Endothelial cell of umbilical vein (primary cell): ENCODE results near the gene NAXE. TPM values are rescaled to one million over a fixed set of nuclear protein-coding genes. Genes with fewer than 3 reads are reported as not detected.

Source experiments
- BruUV-seq: library from RNA; stranded (reverse); fragments of 400-500 nt; replicated peaks from 2 replicates; lab custom pipeline; 2021; lab: Mats Ljungman, UMichigan
- CTCF ChIA-PET: fragments of 300-600, 350-600 bp; sonication (Branson Sonifier 250); formaldehyde crosslinking; loops from one replicate; lab custom pipeline; 2021; ENCODE audit warnings: antibody characterized with exemption, inconsistent platforms; lab: Charles Lee
- POLR2A ChIA-PET: fragments of 300-600, 350-600 bp; sonication (Branson Sonifier 250); formaldehyde crosslinking; loops from one replicate; lab custom pipeline; 2021; ENCODE audit warnings: antibody characterized with exemption, inconsistent platforms; lab: Charles Lee
- DNase-seq: peaks from one replicate; pipeline ENCODE4 v3.0.0-alpha.2; 2011; ENCODE audit warnings: low read depth, low spot score
- FAIRE-seq: peaks from 2 replicates; lab custom pipeline; 2011; peaks lifted over from hg19 to GRCh38; lab: Jason Lieb, UNC
- H2AFZ ChIP-seq: 2 replicates; pipeline ENCODE4 v1.6.0; 2012; ENCODE audit warnings: low read depth, low read length, control low read depth, inconsistent platforms
- H3K27ac ChIP-seq: 2 replicates; pipeline ENCODE4 v1.5.1; 2011; ENCODE audit warnings: low read depth, mild to moderate bottlenecking, control low read depth, low read length, moderate library complexity; ENCODE audit not compliant: insufficient read depth
- H3K27me3 ChIP-seq, 2 experiments: 2 replicates each; pipeline versions ENCODE4 v1.6.0 to v1.6.1; 2011; ENCODE audit warnings: low read length in 2 of 2, mixed read lengths in 1 of 2; ENCODE audit not compliant: control insufficient read depth in 2 of 2, insufficient read depth in 2 of 2
- H3K36me3 ChIP-seq, 2 experiments: 2 replicates in 1 of 2; 3 replicates in 1 of 2; pipeline ENCODE4 v1.5.1; 2011; ENCODE audit warnings: low read length in 2 of 2, mild to moderate bottlenecking in 1 of 2, moderate library complexity in 1 of 2; ENCODE audit not compliant: control insufficient read depth in 2 of 2, insufficient read depth in 2 of 2; ENCODE audit errors: extremely low read depth in 1 of 2
- H3K4me1 ChIP-seq: 3 replicates; pipeline ENCODE4 v1.5.1; 2011; ENCODE audit warnings: mild to moderate bottlenecking, low read length; ENCODE audit not compliant: control insufficient read depth, insufficient read depth; ENCODE audit errors: extremely low read depth
- H3K4me2 ChIP-seq: 2 replicates; pipeline ENCODE4 v1.6.1; 2011; ENCODE audit warnings: low read length, control low read depth, mixed read lengths; ENCODE audit not compliant: insufficient read depth
- H3K4me3 ChIP-seq, 3 experiments: fragments of 200-600 bp in 1 of 3; sonication (generic), shearing (Covaris generic) in 1 of 3; replicated peaks in 1 of 3; 2 replicates each; pipeline ENCODE4 v1.5.1; 2011 to 2016; ENCODE audit warnings: control low read depth in 3 of 3, low read length in 3 of 3, mild to moderate bottlenecking in 2 of 3, inconsistent platforms in 1 of 3, low read depth in 1 of 3, moderate library complexity in 1 of 3; ENCODE audit not compliant: insufficient read depth in 1 of 3
- H3K79me2 ChIP-seq: 2 replicates; pipeline ENCODE4 v1.6.0; 2012; ENCODE audit warnings: low read length, inconsistent platforms; ENCODE audit not compliant: control insufficient read depth, insufficient read depth
- H3K9ac ChIP-seq: replicated peaks from 2 replicates; pipeline ENCODE3; 2011; ENCODE audit warnings: low read length, control low read depth; ENCODE audit not compliant: insufficient read depth; ENCODE audit errors: extremely low read depth
- H3K9me1 ChIP-seq: replicated peaks from 3 replicates; pipeline ENCODE4 v1.6.0; 2011; ENCODE audit warnings: mild to moderate bottlenecking, low read length; ENCODE audit not compliant: control insufficient read depth, insufficient read depth; ENCODE audit errors: extremely low read depth
- H3K9me3 ChIP-seq: replicated peaks from 2 replicates; pipeline ENCODE4 v1.5.1; 2012; ENCODE audit warnings: low read length, inconsistent platforms; ENCODE audit not compliant: control insufficient read depth, insufficient read depth
- H4K20me1 ChIP-seq: replicated peaks from 2 replicates; pipeline ENCODE3; 2011; ENCODE audit warnings: mild to moderate bottlenecking, low read length; ENCODE audit not compliant: control insufficient read depth, insufficient read depth; ENCODE audit errors: extremely low read depth
- EZH2 ChIP-seq: IDR thresholded peaks from 2 replicates; pipeline ENCODE4 v1.6.1; 2012; ENCODE audit warnings: borderline replicate concordance, low read depth, mild to moderate bottlenecking, moderate library complexity, low read length, inconsistent platforms; ENCODE audit not compliant: severe bottlenecking
- FOS ChIP-seq: IDR thresholded peaks from 2 replicates; pipeline ENCODE4 v1.6.1; 2011; ENCODE audit warnings: mild to moderate bottlenecking, low read length, moderate library complexity, borderline replicate concordance; ENCODE audit not compliant: insufficient read depth
- GATA2 ChIP-seq: IDR thresholded peaks from 2 replicates; pipeline ENCODE4 v1.7.0; 2011; ENCODE audit warnings: low read depth, mild to moderate bottlenecking, moderate library complexity, mixed read lengths, low read length; ENCODE audit not compliant: insufficient read length, insufficient read depth
- JUN ChIP-seq: IDR thresholded peaks from 2 replicates; pipeline ENCODE4 v1.6.1; 2011; ENCODE audit warnings: borderline replicate concordance, low read depth; ENCODE audit not compliant: insufficient read length, insufficient read depth
- MAX ChIP-seq: IDR thresholded peaks from 2 replicates; pipeline ENCODE4 v1.6.1; 2011; ENCODE audit not compliant: insufficient read depth, insufficient read length
- MYC ChIP-seq: IDR thresholded peaks from one replicate; pipeline ENCODE4 v1.6.1; 2011; ENCODE audit warnings: mild to moderate bottlenecking, low read depth, low read length
- POLR2A ChIP-seq: IDR thresholded peaks from 2 replicates; pipeline ENCODE4 v1.6.1; 2012; ENCODE audit warnings: low read depth, mild to moderate bottlenecking, control low read depth, low read length
- POLR2AphosphoS5 ChIP-seq: IDR thresholded peaks from 2 replicates; pipeline ENCODE4 v1.6.1; 2012; ENCODE audit warnings: low read depth, mild to moderate bottlenecking, control low read depth, low read length, moderate library complexity; ENCODE audit not compliant: insufficient read depth
- dilution Hi-C: fragments of 300-500 bp; cut with MboI; formaldehyde crosslinking; loops from one replicate; pipeline ENCODE4 v1.15.0; 2019; ENCODE audit warnings: low sequenced_read_pairs; ENCODE audit not compliant: extremely low pct_ligation_motif_present
- intact Hi-C: fragments of 100-400 bp; cut with micrococcal nuclease; formaldehyde crosslinking; loops from one replicate; pipeline ENCODE4 v1.10.0; 2022
- polyA plus RNA-seq, 4 experiments: library from polyadenylated mRNA; depleted of rRNA in 3 of 4; stranded (reverse) in 3 of 4; unstranded in 1 of 4; fragments of >200 nt; gene quantifications; 2 replicates each; pipeline versions ENCODE4 v1.2.1 to v1.2.3, GENCODE V29; 2011 to 2012; ENCODE audit warnings: missing spikeins in 1 of 4
- total RNA-seq: library from RNA; stranded (reverse); gene quantifications from 2 replicates; pipeline ENCODE4 v1.2.3, GENCODE V29; 2021
- TF ChIP-seq, protein P1 (sequence below), 2 donors: IDR thresholded peaks; 1 replicate in 1 of 2; 2 replicates in 1 of 2; pipeline ENCODE4 v1.5.1; 2011; ENCODE audit warnings: low read length in 2 of 2, mild to moderate bottlenecking in 2 of 2, moderate library complexity in 2 of 2, control low read depth in 1 of 2, inconsistent platforms in 1 of 2, low read depth in 1 of 2; ENCODE audit not compliant: insufficient read depth in 1 of 2; ENCODE audit errors: extremely low read depth in 1 of 2

The NAXE gene
- total and polyA plus RNA-seq, 2 donors (not counting 3 experiments of a cell fraction or from before 2014, with no cell fraction given) = 76.2 to 187 TPM

- TSS peak; percentile 24 for BruUV-seq
- intact Hi-C loops (loop anchor here (1.0 to 5.0 kb wide), 2 partner anchors 8 to 91 kb away; partner anchors contain the start of genes GPATCH4 and MEF2D), dilution Hi-C loops (no loop called here)
- peaks cover 0 to 34% of the 10 kb centered on the region in 2 experiments for H3K36me3 ChIP-seq
- TF ChIP-seq FOS = no peak
- no peak for TF ChIP-seq MAX
- peak; percentile 13 for TF ChIP-seq JUN
- TF ChIP-seq GATA2 = no peak
- no peak for TF ChIP-seq EZH2
- TF ChIP-seq POLR2A = no peak
- TF ChIP-seq POLR2AphosphoS5 = peak; percentile 44
- TF ChIP-seq, protein P1, sequence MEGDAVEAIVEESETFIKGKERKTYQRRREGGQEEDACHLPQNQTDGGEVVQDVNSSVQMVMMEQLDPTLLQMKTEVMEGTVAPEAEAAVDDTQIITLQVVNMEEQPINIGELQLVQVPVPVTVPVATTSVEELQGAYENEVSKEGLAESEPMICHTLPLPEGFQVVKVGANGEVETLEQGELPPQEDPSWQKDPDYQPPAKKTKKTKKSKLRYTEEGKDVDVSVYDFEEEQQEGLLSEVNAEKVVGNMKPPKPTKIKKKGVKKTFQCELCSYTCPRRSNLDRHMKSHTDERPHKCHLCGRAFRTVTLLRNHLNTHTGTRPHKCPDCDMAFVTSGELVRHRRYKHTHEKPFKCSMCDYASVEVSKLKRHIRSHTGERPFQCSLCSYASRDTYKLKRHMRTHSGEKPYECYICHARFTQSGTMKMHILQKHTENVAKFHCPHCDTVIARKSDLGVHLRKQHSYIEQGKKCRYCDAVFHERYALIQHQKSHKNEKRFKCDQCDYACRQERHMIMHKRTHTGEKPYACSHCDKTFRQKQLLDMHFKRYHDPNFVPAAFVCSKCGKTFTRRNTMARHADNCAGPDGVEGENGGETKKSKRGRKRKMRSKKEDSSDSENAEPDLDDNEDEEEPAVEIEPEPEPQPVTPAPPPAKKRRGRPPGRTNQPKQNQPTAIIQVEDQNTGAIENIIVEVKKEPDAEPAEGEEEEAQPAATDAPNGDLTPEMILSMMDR (IDR thresholded peaks at IDR 0.05; ENCODE audit: extremely low read depth in 1 of 2, insufficient read depth in 1 of 2, low read depth in 1 of 2, low read length in 2 of 2) = no peak
- no peak for TF ChIP-seq MYC
- ChIA-PET POLR2A (interaction anchor here (0.6 kb wide), 1 partner anchor 24 kb away, joined by 7 read pairs; no protein-coding TSS in a partner anchor), CTCF (interaction anchor here (1.2 to 4.9 kb wide), 5 partner anchors 11 to 147 kb away, joined by 3 to 32 read pairs (median 4); no protein-coding TSS in a partner anchor)
- no peaks in the 10 kb centered on the region for H3K9me1 ChIP-seq
- peaks cover 17% of the 10 kb centered on the region for H3K4me1 ChIP-seq
- peak; percentile 31 for FAIRE-seq
- H3K27ac ChIP-seq = peak overlapping the region; percentile 34
- DNase-seq = peak; percentile 86
- H4K20me1 ChIP-seq = no peaks in the 10 kb centered on the region
- peak overlapping the region in 1 of 3 experiments; percentile 77 for H3K4me3 ChIP-seq
- no peak overlapping the region for H3K4me2 ChIP-seq
- no peak overlapping the region for H2AFZ ChIP-seq
- no peak overlapping the region for H3K9ac ChIP-seq
- H3K79me2 ChIP-seq = peaks cover 5% of the 10 kb centered on the region
- H3K27me3 ChIP-seq = no peaks in the 10 kb centered on the region
- H3K9me3 ChIP-seq = no peaks in the 10 kb centered on the region
Observed at GRCh38 chr1:156592910-156593660, 1.5 kb downstream of the NAXE start.
